EL (cell line): ENCODE measurements around the gene PTBP2.
"Not testable (repeated sequence)": the region's sequence is repeated elsewhere in the genome, so short reads cannot be mapped to it uniquely, and the experiment has no call there.

ENCODE experiments used
- DNase-seq: peaks from one replicate; pipeline ENCODE4 v3.0.0-alpha.2; 2016

The PTBP2 gene

DNA sequence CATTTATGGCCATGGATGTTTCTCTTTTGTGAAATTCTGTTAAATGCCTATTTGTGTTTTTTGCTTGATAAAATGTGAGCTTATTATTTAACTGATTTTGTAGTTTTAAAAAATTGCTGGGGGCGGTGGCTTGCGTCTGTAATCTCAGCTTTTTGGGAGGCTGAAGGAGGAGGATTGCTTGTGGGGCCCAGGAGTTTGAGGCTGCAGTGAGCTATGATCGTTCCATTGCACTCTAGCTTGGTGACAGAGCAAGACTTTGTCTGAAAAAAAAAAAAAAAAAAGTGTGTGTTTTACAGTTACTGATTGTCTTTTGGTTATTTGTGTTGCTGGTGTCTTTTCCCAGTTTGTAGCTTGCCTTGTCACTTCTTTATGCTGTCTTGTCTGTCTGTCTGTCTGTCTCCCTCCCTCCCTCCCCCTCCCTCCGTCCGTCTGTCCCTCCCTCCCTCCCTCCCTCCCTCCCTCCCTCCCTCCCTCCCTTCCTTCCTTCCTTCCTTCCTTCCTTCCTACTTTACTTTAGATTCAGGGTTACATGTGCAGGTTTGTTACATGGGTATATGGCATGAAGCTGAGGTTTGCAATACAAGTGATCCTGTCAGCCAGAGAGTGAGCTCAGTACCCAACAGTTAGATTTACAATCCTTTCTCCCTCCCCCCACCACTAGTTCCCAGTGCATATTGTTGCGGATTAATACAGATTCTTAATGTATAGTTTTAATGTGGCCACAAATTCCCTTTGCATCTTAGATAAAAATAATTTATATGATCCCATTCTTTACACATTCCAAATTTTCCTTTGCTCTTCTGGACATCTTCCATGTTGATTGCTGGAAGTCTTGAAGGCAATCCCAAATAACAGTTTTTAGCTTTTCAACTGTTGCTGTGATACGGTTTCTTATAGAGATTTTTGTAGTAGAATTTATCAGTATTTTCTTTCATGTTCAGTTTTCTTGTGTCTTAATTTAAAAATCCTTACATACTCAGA is 25.1 kb downstream of the PTBP2 start:
- no peak for DNase-seq

DNA sequence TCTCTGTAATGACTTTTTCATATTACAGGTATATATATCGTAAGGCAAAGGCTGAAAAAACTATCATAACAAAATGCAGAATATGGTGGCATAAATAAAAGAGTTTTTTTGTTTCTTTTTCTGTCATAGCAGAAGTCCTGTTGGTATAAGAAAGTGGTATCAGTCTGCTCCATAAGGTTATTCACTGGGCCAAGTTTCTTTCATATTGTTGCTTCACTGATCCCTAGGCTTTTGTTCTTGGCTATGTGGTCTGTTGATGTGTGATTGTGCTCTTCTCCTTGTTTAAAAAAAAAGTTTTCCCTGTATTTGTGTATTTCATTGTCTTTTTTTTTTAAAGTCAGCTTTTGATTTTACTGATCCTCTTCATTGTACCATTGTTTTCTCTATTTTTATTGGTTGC is 26.0 kb downstream of the PTBP2 start:
- DNase-seq = no peak

DNA sequence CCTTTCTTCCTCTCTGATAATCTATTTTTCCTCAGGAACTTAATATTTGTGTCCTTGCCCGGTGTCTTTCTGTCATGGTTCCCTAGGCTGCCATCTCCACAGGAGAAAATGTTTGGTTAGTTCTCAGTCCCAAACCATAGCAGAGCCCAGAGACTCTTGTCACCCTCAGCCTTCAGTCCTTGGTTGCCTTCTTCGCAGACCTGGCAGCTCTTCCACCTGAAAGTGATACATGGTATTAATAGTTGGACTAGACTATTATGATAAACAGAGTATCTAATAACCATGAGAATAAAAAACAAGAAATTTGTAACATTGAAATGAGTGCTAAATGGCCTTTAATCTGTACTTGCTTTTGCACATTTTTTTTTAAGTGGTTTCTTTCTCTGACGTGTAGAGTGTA is 26.5 kb downstream of the PTBP2 start:
- DNase-seq = no peak

DNA sequence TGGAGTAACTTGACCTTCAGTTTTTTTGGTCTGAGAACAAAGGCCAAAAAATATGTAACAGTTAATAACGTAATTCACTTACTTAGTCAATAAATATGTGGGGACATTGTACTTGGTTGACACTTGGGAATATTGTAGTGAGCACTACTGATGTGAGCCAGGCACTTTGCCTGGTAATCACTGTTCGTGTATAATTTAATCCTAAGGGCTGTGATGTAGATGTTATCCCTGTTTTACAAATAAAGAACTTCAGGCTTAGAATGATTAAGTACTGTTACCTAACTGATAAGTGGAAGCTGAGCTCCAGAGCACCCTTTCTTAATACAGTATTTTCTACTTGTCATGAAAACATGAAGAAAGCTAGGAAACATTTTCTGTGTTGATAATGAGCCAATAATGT is 28.0 kb downstream of the PTBP2 start:
- DNase-seq = no peak

DNA sequence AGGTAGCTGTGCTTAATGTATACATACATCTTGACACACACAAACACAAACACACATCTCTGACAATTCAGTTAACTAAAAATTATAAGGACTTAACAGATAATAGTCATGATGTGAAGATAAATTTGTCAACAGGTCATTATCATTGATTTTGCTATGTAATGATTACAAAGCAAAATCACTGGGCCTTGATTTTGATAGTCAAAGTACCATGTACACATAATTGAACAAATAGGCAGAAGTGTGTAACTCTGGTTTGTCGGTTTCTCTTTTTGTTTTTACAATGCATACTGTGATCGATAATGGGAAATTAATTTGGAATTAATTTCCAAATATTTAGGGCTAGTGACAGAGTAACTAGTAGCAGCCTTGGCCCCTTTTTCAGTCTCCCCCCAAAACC is 30.8 kb downstream of the PTBP2 start:
- no peak for DNase-seq

DNA sequence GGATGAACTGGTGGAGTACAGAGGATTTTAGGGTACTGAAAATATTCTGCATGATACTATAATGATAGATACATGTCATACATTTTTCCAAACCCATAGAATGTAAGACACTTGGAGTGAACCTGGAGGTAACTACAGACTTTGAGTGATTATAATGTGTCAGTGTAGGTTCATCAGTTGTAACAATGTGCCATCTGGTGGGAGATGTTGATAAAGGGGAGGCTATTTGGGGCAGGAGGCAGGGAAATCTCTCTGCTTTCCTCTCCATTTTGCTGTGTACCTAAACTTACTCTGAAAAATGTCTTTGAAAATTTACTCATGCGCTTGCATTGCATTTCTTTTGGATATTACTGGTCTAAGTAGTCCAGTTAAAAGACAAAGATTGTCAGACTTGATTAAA is 35.2 kb downstream of the PTBP2 start:
- no peak for DNase-seq

DNA sequence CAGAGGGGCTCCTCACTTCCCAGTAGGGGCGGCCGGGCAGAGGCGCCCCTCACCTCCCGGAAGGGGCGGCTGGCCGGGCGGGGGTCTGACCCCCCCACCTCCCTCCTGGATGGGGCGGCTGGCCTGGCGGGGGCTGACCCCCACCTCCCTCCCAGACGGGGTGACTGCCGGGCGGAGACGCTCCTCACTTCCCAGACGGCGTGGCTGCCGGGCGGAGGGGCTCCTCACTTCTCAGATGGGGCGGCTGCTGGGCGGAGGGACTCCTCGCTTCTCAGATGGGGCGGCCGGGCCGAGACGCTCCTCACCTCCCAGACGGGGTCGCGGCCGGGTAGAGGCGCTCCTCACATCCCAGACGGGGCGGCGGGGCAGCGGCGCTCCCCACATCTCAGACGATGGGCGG is 41.0 kb downstream of the PTBP2 start:
- not testable (repeated sequence) for DNase-seq

DNA sequence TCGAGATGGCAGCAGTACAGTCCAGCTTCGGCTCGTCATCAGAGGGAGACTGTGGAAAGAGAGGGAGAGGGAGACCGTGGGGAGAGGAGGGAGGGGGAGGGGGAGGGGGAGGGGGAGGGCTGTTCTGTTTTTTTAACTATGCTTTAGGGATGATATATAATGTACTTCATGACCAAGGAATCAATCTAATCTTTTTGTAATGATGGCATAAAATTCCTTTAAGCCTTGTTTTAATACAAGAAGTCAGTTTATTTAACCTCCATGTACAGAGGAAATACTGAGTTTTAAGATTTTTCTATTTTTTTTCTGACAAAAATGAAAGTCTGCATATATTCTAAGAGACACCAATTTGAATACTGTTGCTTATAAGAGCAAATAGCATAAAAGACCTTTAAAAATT is 41.9 kb downstream of the PTBP2 start:
- DNase-seq = no peak

DNA sequence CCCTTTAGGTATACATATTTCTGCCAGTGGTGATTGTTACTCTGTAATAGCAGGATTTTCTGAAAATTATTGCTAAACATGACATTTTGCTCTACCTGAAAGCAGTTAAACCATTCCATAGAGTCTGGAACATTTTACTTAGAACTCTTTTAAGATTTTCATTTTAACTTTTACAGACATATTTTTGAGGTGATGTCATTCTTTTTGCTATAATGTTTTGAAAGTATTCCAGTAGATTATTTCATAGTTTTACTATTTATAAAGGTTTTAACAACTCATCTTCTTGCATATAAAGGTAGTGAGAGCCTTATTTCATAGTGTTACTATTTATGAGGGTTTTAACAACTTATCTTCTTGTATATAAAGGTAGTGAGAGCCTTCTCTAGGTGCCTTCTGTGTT is 42.9 kb downstream of the PTBP2 start:
- peak; percentile 13 for DNase-seq

DNA sequence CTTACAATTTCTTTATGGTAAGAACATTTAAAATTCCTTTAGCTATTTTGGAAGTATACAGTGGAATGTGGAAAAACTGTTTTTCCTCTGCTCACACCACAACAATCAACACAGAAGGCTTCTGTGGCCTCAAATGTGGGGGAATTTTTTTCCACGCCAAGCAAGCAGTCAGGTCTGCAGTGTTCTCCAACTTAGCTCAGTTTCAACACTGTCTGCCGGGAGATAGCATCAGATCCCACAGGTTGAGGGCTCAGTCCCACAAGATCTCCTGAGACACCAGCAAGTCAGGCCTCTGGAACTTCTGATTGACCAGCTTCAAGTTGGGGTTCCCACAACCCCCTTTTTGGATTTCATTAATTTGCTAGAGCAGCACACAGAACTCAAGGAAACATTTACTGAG is 50.3 kb downstream of the PTBP2 start:
- DNase-seq = no peak

DNA sequence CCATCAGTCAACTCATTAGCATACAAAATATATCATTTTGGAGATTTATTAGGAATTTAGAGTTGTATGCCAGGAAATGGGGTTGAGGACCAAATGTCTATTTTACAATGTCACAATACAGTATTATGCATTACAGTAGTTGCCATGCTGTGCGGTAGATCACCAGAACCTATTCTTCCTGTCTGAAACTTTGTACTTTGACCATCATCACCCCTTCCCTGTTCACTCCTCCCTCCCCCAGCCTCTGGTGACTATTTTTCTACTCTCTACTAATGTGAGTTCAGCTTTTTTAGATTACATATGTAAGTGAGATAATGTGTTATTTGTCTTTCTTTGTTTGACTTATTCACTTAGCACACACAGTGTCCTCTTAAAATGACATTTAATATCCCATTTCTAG is 50.8 kb downstream of the PTBP2 start:
- DNase-seq = no peak

DNA sequence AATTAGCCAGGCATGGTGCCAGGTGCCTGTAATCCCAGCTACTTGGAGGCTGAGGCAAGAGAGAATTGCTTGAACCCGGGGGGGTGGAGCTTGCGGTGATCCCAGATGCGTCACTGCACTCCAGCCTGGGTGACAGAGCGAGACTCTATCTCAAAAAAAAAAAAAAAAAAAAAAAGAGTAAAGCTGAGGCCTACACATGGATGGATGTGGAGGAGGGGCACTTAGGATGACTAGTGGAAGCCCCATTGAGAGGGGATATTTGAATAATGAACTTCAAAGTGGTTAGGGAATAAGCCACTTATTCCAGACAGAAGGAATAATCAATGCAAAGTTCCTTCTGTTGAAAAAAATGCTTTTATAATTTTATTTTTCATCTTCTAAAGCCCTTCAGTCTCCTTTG is 51.4 kb downstream of the PTBP2 start:
- DNase-seq = no peak

DNA sequence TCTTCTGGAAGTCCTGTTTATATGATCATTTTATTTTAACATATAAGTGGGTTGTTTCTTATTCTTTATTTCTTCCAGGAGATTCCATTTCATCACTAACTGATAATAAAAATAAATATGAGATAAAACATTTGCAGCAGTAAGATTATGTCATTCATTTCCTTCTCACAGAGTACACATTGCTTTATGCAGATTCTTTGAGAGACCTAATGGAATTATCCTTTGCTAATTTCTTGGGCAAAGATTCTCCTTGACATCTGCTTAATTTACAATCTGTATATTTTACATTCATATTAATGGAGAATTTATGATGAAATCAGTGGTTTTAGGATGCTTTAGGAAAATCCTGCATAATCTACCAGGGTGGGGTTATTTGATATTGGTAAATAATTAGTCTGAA is 60.6 kb downstream of the PTBP2 start:
- no peak for DNase-seq

DNA sequence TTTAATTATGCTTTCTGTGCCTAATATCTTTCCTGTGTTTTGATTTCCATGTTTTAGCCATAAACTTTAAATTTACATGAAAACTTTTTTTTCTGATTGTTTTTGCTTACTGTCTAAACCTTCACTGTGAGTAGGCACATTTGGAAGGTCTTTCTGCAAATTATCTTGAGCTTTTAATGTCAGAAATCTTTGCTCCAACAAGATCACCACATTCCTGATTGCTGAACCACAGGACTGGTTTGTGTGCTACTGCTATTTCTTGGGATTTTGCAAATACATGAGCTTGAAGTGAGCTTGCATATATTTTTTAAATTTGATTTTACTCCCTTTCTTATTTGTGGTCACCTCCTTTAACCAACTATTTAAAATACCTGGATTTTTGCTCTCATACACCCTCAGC is 61.3 kb downstream of the PTBP2 start:
- DNase-seq = no peak

DNA sequence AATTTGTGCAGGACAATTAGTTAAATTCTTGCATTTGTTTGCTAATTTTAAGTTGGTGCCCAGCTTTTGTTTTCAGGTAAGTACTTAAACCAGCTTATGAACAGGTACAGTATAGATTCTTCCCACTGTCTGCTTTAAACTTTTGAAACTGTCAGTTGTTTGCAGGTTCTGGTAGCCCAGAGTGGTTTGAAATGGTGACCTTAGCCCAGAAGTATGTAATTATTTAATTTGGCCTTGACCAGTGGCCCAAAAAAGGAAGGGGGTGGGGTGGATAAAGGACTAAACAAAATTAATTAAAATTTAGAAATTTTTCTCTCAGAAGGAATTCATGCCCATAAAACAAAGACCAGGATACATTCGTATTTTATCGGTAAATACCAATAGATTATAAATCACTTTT is 69.0 kb downstream of the PTBP2 start:
- no peak for DNase-seq

DNA sequence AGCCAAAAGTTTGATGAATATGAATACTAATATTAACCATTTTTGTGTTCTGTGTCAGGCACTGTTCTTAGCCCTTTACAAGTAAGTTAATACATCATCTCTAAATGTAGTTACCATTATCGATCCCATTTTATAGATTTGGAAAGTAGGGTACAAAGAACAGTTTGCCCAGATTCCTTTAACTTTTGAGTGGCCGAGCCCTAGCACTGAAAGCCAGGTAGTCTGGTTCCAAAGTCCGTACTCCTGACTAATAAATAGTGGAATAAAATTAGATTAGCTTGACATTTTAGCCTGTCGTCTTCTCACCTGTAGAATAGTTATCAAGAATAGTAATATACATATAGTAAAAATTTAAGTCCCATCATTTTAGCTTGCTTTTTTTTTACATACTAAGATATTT is 70.6 kb downstream of the PTBP2 start:
- DNase-seq = no peak

DNA sequence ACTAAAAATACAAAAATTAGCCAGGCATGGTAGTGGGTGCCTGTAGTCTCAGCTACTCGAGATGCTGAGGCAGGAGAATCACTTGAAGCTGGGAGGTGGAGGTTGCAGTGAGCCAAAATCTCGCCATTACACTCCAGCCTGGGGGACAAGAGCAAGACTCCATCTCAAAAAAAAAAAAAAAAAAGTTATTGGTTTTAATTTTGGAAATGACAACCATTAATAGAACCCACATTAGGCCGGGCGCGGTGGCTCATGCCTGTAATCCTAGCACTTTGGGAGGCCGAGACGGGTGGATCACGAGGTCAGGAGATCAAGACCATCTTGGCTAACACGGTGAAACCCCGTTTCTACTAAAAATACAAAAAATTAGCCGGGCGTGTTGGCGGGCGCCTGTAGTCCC is 80.1 kb downstream of the PTBP2 start:
- not testable (repeated sequence) for DNase-seq

DNA sequence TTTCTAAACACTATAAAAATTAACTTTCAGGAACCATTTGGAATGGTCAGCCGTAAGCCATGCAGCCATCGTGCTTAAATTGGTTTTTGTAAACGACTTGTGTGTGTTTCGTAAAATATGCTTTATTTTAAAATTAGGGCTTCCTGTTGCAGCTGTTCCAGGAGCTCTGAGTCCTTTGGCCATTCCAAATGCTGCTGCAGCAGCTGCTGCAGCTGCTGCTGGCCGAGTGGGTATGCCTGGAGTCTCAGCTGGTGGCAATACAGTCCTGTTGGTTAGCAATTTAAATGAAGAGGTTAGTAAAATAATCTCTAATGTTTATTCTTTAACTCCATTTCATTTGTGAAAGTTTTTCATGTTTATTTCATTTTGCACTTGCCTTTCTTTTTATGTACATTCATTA is 83.1 kb downstream of the PTBP2 start:
- DNase-seq = no peak

DNA sequence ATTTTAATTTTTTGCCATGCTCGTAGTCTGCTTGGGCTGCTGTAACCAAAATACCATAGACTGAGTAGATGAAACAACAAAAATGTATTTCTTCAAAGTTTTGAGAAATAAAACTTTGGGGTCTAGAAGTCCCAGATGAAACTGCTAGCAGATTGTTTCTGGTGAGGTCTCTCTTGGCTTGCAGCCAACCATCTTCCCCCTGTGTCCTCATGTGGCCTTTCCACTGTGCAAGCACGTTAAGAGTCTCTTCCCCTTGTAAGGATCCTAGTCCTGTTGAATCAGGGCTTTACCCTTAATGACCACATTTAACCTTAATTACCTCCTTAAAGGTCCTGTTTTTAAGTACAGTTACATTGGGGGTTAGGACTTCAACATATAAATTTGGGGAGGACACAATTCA is 86.6 kb downstream of the PTBP2 start:
- no peak for DNase-seq

DNA sequence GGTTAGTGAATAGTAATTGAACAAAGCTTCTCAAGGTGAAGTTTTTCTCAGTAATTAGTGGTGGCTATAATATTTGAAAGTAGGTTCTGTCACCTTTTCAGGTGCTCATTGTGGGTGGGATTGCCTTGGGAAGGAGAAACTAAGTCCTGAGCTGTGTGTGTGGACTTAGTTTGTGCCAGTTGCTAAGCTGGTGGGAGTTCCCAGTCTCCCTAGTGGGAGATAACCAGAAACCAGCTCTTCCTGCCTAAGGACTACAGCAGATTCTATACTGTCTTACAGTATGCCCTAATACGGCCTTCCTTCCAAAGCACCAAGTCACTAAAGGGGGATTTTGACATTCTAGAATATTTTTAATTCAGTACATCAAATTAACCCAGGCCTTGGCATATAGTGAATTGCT is 94.3 kb downstream of the PTBP2 start:
- no peak for DNase-seq

DNA sequence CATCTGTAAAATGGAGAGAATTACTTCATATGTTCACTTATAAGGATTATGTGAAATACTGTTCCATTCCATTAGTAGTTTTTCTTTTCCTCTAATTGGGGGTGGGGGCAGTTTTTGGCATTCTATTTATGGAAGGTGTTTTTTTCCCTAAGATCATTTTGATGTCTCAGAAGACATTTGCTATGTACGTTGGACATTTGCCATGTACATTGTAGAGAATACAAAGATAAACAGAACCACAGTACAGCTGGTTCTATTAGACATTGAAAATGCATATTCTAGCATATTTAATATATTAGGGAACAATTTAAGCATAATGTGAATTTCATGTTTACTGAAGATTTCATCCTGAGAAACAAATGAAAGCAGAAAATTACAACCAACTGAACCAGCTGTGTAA is 98.5 kb downstream of the PTBP2 start:
- DNase-seq = no peak

DNA sequence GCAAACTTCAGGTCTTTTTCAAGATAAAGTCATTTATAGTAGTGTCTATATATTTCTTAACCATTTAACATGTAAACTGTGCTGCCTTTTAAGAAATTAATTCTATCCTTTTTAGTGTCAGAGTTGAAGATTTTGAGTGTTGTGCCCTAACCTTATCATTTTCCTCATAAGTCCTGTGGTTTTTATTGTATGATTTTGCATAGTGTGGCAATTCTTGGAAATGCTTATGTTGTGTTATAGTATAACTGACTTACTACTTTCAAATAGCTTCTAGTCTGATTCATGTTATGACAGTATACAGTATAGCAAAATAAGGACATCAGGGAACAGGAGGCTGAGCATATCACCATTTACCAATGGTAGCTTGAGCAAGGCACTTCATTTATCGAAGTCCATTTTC is 99.1 kb downstream of the PTBP2 start:
- DNase-seq = no peak

DNA sequence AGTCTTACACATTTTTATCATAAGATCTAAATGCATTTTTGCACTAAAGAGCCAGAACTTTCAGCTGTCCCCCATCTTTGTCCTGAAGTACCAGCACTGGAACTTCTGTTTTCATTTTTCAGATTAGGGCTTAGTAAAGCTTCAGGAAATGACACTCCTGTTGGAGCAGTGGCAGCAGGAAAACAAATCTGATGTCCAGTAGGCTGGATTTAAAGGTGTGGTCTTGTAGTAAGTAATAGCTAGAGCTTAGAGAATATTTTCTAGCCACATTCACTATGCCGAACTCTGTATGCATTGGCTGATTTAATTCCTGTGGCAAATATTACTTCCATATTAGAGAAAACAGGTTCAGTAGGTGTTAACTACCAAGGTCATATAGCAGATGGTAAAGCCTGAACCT is 103.6 kb downstream of the PTBP2 start:
- no peak for DNase-seq

DNA sequence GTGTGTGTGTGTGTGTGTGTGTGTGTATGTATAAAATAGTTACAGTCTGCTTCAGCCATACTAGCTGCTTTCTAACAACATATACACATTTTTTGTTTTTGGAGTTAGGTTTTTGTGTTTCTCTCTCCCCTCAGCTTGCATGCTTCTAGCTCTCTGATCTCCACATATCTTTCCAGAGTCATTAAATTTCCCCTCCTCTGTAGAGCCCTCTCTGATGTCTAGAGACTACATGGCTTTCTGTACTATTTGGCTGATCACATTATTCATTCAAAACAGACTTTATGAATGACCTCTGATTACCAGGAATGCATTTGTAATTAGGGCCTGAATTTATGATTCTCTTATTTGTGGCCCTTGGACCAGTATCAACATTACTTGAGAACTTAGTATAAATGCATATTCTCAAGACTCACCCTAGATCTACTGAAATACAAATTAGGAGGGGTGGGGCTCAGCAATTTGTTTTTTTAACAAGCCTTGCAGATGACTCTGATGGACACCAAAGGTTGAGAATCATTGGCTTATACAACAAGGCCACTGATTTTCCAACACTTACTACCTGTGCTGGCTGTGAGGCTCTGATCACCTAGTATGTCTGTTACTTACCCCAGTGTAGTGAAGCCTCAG is 104.5 kb downstream of the PTBP2 start:
- no peak for DNase-seq

DNA sequence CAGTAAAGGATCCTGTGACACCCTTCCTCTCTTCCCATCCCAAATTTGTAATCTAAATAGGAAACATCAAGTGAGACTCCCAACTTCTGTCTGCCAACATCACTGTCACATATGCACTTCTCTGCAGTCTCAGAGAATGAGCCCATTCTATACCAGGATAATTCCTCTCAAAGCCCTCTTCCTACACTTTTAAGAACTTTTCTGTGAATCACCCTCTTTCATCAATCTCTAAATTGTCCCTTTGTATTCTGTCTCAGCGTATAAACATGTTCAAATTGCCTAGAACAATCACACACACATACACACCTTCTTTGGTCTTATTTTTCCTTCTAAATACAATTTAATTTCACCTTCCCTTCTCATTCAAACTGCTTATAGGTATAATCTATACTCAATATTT is 111.8 kb downstream of the PTBP2 start:
- DNase-seq = no peak
